ENCODE results near the gene OR5A1.
"Not testable (repeated sequence)": the region's sequence is repeated elsewhere in the genome, so short reads cannot be mapped to it uniquely, and the experiment has no call there.

Gene OR5A1

GRCh38 chr11:59436169-59436568 is at the start of gene OR5A1:
OR5A1 (plus strand) TSS chr11:59436469; CDS start chr11:59443169, 6,700 bp downstream.
- no peak for DNase-seq

DNA sequence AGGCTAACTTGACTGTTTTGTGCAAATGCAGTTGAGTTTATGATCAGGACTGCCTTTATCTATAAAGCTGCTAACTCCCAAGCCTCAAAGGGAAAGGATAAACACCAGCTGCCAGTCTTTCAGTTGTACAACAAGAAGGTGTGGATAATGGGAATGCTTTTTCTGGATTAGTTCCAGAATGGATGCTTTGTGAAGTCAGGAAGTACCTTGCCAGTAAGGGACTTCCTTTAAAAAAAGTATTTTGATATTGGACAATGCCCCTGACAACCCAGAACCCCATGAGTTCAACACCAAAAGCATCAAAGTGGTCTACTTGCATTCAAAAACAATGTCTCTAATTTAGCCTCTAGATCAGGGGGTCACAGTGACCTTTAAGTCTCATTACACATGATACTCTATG is 42.1 kb upstream of the OR5A1 start:
- DNase-seq, result no peak

DNA sequence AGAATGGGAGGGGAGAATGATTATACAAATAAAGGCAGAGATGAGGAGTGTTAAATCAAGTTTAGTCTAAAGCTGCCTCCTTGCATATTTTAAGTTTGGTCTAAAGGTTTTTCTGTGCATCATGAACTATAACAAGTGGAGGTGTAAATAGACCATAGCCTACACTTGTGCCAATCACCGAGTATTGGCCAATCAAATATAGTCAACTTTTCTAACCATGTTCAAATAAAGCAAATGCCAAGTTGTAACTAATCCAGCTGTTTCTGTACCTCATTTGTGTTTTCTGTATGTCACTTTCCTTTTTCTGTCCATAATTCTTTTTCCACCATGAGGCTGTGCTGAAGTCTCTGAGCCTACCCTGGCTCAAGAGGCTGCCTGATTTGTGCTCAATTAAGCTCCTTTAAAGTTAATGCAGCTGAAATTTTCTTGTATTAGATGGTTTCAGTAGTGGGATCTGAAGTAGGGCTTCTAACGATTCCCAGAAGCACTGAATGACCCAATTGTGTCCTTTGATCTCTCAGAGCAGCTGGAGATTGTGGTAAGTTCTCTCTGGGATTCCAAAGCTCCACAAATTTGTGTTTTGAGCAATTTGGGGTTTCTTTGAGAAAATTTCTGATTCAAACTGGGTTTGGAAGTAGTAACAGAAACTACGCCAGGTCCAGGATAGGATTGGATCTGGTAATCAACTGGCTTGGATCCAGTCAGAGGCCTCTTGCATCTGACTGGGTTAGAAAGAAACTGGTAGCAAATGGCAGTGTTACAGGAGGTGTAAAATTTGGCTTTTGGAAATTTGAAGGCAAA is 35.6 kb upstream of the OR5A1 start:
- DNase-seq, result no peak

GRCh38 chr11:59401262-59401552 is 35.1 kb upstream of the OR5A1 start:
- DNase-seq, result no peak

GRCh38 chr11:59403546-59403945 is 32.7 kb upstream of the OR5A1 start:
- no peak for DNase-seq

- no peak for DNase-seq
Observed at GRCh38 chr11:59413646-59414045, 22.6 kb upstream of the OR5A1 start.

DNA sequence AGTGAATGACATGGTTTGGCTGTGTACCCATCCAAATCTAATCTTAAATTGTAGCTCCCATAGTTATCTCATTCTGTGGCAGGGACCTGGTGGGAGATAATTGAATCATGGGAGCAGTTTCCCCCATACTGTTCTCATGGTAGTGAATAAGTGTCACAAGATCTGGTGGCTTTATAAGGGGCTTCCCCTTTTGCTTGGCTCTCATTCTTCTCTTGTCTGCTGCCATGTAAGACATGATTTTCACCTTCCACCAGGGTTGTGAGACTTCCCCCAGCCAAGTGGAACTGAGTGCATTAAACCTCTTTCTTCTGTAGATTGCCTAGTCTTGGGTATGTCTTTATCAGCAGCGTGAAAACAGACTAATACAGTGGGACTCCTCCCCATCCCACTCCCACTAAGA is 21.2 kb upstream of the OR5A1 start:
- no peak for DNase-seq

DNA sequence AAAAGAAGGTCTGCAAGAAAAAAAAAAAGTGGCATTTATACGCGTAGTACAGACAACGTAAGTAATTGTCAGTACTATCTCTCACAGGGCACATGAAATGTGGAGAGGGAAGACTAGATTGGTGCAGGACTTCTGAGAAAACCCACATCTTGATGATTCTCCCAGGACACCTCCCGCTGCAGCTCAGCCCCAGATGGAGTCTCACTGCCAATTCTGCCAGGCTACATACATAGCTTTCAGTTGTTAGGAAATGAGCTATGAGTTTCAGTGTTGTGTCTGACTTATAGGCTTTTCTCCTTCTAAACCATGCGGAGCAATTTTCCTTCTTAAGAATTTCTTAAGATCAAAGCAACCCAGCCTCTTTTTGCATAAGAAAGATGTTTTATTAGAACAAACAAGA is 19.7 kb upstream of the OR5A1 start:
- DNase-seq, result peak; percentile 8

- no peak for DNase-seq
Observed at GRCh38 chr11:59417023-59417422, 19.2 kb upstream of the OR5A1 start.

GRCh38 chr11:59418156-59418555 is 18.1 kb upstream of the OR5A1 start:
- peak; percentile 95 for DNase-seq

DNA sequence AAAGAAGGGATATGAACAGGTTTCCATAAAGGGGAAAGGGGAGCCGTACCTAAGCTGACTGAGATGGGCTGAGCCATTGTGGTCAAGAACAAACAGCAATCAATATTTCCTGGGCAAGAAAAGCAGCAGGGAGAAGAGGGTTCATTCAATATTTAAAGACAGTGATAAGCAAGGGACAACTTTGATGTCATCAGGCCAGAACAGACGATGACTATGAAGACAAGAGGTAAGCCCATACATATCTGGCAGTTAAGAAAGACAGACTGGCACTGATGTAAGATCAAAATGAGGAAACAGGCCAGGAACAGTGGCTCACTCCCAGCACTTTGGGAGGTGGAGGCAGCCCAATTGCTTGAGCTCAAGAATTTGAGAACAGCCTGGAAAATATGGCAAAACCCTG is 12.4 kb upstream of the OR5A1 start:
- DNase-seq, result no peak

DNA sequence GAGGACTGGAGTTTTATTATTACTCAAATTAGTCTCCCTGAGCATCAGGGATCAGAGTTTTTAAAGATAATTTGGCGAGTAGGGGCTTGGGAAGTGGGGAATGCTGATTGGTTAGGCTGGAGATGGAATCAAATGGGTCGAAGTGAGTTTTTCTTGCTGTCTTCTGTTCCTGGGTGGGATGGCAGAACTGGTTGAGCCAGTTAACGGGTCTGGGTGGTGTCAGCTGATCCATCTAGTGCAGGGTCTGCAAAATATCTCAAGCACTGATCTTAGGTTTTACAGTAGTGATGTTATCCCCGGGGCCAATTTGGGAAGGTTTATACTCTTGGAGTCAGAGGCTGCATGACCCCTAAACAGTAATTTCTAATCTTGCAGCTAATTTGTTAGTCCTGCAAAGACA is 11.1 kb upstream of the OR5A1 start:
- DNase-seq, result no peak

- DNase-seq, result peak; percentile 61
Observed at GRCh38 chr11:59426361-59427067, 9.8 kb upstream of the OR5A1 start, which contains the start of gene OR5A2. OR5A2 (minus strand) TSS chr11:59426413; CDS start chr11:59422953, 3,460 bp downstream.

GRCh38 chr11:59427068-59427382 is 9.2 kb upstream of the OR5A1 start:
- no peak for DNase-seq

GRCh38 chr11:59429924-59430516 is 6.2 kb upstream of the OR5A1 start:
- DNase-seq, result peak; percentile 55

DNA sequence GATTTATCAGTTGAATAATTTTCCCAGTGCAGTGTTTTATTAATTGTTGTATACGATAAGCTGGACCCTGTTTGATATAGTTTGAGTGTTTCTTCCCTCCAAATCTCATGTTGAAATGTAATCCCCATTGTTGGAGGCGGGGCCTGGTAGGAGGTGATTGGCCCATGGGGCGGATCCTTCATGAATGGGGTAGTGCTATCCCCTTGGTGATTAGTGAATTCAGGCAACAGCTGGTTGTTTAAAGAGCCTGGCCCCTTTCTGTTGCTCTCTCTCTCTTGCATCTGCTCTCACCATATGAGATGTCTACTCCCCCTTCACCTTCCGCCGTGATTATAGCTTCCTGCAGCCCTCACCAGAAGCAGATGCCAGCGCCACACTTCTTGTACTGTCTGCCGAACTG is 1.5 kb downstream of the OR5A1 start:
- DNase-seq, result no peak

- DNase-seq, result not testable (repeated sequence)
Observed at GRCh38 chr11:59445624-59446023, 9.4 kb downstream of the OR5A1 start.

DNA sequence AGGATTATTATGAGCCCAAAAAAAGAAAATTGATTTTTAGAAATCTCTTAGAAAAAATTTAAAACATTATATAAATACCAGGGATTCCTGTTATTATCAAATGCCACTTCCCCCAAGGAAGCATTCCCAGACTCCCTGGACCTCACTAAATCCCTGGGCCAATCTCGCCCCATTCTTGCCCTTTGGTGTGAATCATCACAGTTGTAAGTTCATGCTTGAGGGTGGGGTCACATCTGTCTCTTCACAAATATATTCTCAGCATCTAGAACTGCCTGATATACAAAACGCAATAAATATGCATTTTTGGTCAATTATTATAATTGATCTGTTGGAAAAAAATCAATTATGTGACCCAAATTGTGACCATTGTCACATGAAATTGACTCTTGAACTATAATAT is 12.2 kb downstream of the OR5A1 start:
- no peak for DNase-seq

GRCh38 chr11:59456661-59457060 is 20.4 kb downstream of the OR5A1 start, which contains the start of gene OR4D6:
OR4D6 (plus strand) TSS chr11:59456961; CDS start chr11:59456961, 0 bp downstream.
- no peak for DNase-seq

- no peak for DNase-seq
Observed at GRCh38 chr11:59459916-59460315, 23.6 kb downstream of the OR5A1 start.

GRCh38 chr11:59463190-59463641 is 26.9 kb downstream of the OR5A1 start:
- DNase-seq, result no peak

- no peak for DNase-seq
Observed at GRCh38 chr11:59473015-59473414, 36.7 kb downstream of the OR5A1 start, which contains the start of gene OR4D10. OR4D10 (plus strand) TSS chr11:59473315; CDS start chr11:59477430, 4,115 bp downstream.

DNA sequence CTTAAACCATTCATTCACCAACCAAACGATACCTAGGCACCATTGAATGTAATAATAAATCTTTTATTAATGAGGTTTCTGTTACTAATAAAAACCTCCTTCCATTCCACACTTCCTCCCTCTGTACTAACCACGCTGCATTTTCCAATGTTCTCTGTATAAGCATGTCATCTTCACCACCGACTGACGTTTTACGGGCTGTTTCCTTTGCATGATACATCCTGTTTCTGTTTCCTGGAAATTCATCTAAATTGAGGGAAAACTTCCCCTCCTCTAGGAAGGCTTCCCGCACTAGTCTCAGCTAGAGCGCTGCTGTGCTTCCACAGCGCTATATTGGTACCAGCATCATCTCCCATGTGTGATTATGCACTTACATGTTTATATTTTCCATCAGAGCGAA is 38.9 kb downstream of the OR5A1 start:
- DNase-seq, result no peak

DNA sequence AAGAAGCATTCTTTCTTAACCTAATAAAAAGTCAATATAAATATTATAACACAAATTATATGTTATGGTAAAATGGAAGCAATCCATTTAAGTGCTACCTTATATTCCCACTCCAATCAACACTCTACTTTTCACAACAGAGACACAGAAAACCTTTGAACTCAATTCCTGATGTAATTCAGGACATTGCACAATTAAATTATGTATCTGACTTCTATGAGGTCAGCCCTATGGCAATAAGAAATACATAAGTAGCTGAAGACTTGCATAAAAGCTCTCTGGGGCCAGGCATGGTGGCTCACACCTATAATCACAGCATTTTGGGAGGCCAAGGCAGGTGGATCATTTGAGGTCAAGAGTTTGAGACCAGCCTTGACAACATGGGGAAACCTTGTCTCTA is 43.6 kb downstream of the OR5A1 start:
- DNase-seq, result no peak

Measured in NCI-H446 treated with DMSO at 0.1 percent for 48 hours (cell line).